Stimulated activated CD8-positive, alpha-beta memory T cell treated with anti-CD3 and anti-CD28 coated beads, Interleukin-7, amount 100 ng/mL, for 24 hours (primary cell): Measurements from ENCODE around the gene BRICD5.
A peak's percentile ranks its signal among the peaks of the same experiment; 100 is the strongest.
"Not testable (repeated sequence)": the region's sequence is repeated elsewhere in the genome, so short reads cannot be mapped to it uniquely, and the experiment has no call there.

ENCODE experiments used
- DNase-seq: peaks from one replicate; pipeline ENCODE4 v3.0.0-alpha.2; 2020; ENCODE audit warnings: low read depth

BRICD5 gene

DNA sequence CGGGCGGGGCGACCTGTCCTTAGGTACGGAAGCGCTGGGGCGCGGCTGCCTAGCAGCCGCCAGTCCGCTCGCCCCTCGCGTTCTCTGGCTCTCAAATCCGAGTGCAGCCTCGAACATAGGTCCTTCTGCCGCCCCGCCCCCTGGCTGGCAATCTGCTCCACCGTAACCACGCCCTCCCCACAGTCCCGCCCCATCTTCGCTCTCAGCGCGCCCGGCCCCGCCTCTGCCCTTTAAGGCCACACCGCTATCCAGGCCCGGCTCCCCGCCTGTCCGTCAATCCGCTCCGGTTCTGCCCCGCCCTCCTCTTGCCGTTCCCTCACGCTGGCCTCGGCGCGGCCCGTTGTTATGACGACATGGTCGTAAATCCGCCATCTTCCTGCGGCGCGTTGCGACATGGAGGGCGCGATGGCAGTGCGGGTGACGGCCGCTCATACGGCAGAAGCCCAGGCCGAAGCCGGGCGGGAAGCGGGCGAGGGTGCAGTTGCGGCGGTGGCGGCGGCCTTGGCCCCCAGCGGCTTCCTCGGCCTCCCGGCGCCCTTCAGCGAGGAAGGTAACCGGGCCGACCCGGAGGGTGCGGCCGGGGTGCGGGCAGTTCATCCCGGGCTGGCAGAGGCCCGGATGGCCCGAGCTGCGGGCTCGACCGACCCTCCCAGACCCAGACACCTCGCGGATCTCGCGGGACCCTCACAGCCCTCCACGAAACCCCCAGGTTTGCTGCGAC is 12.7 kb upstream of the BRICD5 start, which contains the start of gene E4F1:
Gene E4F1, plus strand, starts transcription at position 371 of the 721 bp plus-strand sequence. Its CDS starts 23 bp downstream, at position 394.
- DNase-seq: peak; percentile 99

GRCh38 chr16:2216330-2216729 is 5.7 kb upstream of the BRICD5 start:
- no peak for DNase-seq

DNA sequence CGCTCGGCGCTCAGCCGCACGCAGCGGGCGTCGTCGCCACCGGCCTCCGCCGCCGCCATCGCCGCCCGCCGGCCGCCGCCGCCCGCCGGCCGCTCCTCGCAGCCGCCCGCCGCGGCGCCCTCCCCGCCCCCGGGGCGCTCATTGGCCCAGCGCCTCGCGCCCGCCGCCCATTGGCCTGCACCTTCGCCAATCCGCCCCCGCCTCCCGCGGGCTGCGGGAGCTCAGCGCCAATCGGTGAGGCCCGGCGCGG is 4.0 kb upstream of the BRICD5 start, which contains the start of gene PGP:
Gene PGP, minus strand, starts transcription at position 122 of the 250 bp plus-strand sequence. Its CDS starts 63 bp downstream, at position 59.
- no peak for DNase-seq

DNA sequence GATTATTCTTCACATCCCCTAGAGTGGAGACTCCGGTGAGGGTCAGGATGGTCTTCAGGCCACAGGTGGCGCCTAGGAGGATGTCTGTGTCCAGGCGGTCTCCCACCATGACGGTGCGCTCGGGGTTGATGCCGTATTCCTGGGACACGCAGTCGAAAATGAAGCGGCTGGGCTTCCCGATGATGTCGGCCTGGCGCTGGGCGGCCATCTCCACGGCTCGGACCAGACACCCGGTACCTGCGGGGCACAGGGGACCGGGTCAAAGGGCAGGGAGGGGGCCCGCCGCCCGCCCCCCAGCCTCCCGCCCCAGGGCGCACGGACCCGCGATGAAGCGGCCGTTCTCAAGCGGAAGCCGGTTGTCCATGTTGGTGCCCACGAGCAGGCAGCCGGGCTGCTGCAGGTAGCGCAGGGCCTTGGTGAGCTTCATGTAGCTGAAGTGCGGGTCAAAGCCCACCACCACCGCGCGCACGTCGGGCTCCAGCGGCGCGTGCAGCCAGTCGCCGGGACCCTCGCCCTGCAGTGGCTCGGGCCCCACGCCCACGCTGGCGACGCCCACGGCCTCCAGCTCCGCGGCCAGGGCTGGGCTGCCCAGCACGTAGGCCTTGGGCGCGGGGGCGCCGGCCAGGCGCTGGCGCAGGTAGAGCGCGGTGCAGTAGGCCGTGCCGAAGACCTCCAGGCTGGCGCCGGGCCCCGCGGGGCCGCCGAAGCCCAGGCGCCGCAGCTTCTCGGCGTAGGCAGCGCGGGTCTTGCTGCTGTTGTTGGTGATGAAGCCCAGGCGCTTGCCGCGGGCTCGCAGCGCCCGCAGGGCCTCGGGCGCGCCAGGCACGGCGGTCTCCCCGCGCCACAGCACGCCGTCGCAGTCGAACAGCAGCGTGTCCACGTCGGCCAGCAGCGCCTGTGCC is 3.4 kb upstream of the BRICD5 start:
- no peak for DNase-seq

GRCh38 chr16:2212362-2213324 is 2.0 kb upstream of the BRICD5 start:
- DNase-seq: no peak

DNA sequence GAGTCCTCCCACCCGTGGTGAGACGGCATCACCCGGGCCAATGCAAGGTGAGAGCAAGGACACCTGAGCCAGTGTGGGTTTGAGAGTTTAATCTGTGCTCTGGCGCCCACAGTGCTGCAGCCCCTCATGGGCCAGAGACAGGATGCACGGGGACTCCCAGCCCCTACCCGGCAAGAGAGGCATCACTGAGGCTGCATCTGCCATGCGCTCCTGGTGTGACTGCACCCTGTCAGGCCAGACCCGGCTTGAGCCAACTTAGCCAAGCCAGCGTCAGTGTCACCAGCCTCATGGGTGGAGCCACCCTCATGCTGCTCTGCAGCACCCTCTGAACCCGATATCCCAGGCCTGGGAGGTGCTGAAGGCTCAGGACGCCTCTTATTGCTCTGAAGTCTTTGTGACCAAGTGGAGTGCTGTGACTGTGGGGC is 1.3 kb upstream of the BRICD5 start:
- DNase-seq: no peak

GRCh38 chr16:2210009-2210332 is 692 bp downstream of the BRICD5 start:
- DNase-seq: no peak

GRCh38 chr16:2209258-2210008 is 1.2 kb downstream of the BRICD5 start:
- no peak for DNase-seq

- no peak for DNase-seq
Measured at GRCh38 chr16:2208772-2209171, 1.9 kb downstream of the BRICD5 start.

DNA sequence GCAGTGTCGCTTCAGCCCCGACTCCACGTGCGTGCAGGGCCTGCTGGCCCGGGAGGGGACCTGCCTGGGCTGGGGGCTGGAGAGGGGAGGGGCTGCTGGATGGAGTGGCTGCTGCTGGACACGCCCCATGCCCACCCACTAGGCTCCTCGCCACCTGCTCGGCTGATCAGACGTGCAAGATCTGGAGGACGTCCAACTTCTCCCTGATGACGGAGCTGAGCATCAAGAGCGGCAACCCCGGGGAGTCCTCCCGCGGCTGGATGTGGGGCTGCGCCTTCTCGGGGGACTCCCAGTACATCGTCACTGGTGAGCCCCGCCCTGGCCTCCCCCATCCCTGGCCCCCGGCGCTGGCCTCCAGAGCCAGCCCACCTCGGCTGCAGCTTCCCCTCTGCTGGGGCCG is 2.4 kb downstream of the BRICD5 start:
- DNase-seq: no peak

GRCh38 chr16:2207872-2208271 is 2.8 kb downstream of the BRICD5 start:
- DNase-seq: no peak

DNA sequence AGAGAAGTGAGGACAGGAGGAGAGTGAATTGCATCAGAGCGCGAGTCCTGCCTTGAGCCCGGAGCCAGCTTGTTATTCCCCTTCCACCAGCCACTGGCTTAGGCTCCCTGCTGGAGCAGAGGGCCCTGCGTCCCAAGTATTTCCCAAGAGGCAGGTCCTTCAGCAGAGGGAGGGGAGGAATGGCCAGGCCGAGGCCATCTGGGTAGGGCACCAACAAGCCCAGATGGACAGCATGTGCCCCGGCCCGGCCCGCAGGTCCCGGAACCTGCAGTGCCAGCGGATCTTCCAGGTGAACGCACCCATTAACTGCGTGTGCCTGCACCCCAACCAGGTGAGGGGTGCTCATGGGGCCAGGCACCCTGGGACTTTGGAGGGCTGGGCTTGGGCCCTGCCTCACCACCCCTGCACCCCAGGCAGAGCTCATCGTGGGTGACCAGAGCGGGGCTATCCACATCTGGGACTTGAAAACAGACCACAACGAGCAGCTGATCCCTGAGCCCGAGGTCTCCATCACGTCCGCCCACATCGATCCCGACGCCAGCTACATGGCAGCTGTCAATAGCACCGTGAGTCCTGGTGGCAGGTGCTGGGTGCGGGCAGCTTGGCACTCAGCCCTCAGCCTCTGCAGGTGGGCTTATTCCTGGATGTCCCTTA is 3.8 kb downstream of the BRICD5 start:
- no peak for DNase-seq

DNA sequence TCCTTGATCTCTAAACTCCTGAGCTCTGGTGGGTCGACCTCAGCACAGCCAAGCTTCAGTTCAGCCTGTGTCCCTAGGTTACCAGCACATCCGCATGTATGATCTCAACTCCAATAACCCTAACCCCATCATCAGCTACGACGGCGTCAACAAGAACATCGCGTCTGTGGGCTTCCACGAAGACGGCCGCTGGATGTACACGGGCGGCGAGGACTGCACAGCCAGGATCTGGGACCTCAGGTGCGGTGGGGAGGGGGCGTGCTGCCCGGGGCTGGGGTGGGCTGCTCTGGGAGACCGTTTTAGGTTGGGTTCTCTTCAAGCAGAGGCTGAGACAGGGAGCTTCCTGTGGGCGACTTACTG is 4.3 kb downstream of the BRICD5 start:
- DNase-seq: no peak

- no peak for DNase-seq
Measured at GRCh38 chr16:2205967-2206313, 4.7 kb downstream of the BRICD5 start.

DNA sequence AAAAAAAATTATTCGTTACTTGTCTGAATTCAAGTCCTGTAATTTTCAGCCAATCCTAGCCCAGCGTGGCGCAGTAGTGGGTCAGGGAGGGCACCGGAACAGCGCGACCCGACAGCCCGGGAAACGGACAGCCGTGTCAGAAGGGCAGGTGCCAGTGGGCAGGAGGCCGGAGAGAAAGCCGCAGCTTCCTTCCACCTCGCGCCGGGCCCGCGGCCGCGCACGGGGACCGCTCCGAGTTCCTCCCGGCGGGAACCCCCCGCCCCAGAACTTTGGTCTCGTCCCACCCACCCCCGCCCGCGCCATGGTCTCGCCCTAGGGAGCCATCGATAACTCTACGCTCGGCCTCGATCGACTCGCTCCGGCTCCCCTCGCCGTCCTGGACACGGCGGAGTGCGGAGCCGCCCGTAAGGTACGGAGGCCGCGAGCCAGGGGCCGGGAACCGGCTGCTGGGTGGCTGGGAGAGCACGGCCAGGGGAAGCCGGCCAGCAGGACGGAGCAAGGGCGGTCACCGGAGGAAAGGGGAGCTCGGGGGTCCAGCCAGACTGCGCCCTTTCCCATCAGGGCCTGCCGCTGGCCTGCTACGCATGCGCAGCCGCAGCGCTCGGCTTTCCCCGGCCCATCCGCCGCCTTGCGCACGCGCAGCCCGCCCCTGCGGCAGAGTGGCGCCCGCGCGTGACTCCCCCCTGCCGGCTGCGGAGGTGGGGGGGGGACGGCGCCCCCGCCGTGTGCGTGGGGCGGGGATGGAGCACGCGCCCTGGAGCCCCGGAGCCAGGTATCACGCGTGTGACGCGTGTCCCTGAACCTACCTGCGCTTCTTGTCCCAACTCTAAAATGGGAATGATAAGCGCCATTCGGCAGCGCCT is 5.3 kb downstream of the BRICD5 start, which contains the start of gene MLST8:
Gene MLST8, plus strand, starts transcription at position 351 of the 863 bp plus-strand sequence. CDS start 632 bp downstream, outside the sequence.
- DNase-seq: peak; percentile 69

GRCh38 chr16:2204416-2205103 is 6.1 kb downstream of the BRICD5 start:
- DNase-seq: no peak

GRCh38 chr16:2203119-2203688 is 7.5 kb downstream of the BRICD5 start:
- DNase-seq: not testable (repeated sequence)

- no peak for DNase-seq
Measured at GRCh38 chr16:2200313-2200712, 10.3 kb downstream of the BRICD5 start.

DNA sequence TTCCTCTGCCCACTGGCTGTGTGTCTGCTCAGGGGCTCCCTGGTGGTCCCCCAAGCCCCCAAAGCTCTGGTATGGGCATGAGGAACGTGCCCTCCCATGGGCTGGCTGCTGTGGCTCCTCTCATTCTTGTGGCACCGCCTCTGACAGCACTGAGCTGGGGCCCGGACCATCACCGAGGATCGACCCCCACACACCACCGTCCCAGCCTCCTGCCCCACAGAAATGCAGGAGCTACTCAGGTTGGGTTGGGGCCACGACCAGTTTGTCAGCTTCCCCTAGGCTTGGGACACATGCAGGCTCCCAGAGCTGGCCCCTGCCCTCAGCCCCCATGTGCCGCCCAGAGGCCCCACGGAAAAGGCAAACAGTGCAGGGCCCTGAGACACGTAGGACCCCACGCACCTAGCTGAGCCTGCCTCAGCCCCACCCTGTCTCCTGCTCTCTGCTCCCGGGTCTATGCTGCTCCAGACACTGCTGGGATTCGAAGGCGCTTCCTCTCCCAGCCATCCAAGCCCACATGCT is 11.0 kb downstream of the BRICD5 start:
- DNase-seq: no peak
